Stimulated activated CD8-positive, alpha-beta memory T cell treated with anti-CD3 and anti-CD28 coated beads, Interleukin-2, amount 100 ng/mL, for 1 hour (primary cell): ENCODE data around the gene SMIM24.
"Not testable (repeated sequence)": the region's sequence is repeated elsewhere in the genome, so short reads cannot be mapped to it uniquely, and the experiment has no call there.

ENCODE experiments used
- DNase-seq, 2 donors: peaks; one replicate each; pipeline ENCODE4 v3.0.0-alpha.2; 2020; ENCODE audit warnings: low read depth in 2 of 2

SMIM24 gene

DNA sequence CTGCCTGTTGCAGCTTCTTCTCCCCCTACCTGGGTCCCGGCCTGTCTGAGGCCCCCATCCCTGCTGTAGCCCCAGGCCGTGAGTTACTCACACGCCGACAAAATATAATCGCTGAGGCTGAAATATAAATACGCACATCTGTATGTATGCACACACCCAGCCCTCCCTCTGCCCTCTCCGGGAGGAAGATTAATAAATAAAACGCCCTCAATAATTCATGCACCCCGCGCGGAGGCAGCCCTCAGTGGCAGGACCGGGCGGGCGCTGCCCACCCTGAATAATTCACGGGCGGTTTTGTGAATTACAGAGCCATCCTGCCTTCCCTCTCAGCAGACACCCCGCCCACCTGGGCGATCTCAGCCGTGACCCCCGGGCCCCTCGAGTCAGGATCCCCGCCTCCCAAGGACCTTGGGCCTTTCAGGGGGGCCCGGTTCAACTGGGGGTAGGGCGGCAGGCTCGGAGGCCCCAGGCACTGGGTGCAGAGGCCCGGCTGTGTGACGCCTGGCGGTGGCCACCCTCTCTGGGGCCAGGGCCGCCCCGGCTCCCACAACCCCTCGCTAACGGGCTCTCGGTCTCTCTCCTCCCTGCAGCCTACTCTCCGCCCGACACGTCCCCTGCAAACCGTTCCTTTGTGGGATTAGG lies 24.2 kb downstream of the SMIM24 start:
- DNase-seq, result no peak

DNA sequence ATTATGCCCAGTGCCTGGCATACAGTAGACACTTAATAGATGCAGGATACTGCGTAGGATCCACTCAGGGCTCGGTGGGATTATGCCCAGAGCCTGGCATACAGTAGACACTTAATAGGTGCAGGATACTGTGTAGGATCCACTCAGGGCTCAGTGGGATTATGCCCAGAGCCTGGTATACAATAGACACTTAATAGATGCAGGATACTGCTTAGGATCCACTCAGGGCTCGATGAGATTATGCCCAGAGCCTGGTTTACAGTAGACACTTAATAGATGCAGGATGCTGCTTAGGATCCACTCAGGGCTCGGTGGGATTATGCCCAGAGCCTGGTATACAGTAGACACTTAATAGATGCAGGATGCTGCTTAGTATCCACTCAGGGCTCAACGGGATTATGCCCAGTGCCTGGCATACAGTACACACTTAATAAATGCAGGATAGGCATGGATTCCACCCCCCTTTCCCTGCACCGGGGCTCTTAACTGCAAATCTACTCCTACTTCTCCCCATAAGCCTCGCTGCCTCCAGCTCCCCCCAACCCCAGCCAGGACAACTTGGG lies 24.9 kb downstream of the SMIM24 start:
- DNase-seq, result no peak

DNA sequence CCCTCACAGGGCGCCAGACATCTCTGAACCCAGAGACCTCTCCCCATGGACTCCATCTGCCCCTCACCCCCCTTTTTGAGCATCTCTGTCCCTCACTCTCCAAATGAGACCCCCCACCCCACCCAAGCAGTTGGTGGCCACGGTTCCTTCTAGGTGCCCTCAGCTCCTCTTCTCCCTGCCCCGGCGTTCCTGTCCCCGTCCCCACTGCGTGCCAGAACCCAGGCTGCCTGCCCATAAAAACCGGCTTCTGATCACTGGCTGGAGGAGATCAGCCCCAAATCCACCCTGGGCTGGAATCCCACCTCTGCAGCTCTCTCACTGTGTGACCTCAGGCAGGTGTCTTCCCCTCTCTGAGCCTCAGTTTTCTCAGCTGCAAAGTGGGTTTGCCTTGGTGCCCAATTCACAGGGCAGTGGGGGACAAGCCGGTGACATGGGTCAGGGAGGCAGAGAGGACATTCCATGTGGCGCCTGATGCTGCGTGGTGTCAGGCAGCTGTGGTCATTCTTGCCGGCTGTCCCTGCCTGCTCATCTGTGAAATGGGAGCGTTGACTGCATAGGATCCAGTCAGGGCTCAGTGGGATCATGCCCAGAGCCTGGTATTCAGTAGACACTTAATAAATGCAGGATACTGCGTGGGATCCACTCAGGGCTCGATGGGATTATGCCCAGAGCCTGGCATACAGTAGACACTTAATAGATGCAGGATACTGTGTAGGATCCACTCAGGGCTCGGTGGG lies 25.5 kb downstream of the SMIM24 start:
- no peak for DNase-seq

DNA sequence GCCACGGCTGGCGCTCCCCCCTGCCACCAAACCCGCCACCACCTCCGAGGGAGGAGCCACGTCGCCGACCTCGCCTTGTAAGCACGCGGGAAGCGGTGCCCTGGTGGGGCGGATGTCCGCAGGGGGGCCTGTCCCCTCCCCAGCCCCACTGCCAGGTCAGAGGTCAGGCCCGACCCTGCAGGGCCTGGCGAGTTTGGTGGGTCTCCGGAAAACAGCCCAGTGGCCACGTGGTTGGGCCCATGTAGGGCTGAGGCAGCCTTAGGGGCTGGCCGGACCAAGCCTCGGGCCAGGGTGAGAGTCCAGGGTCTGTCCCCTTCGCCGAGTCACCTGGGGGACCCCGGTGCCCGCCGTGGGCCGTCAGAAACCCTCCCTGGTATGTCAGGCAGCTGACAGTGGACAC lies 26.5 kb downstream of the SMIM24 start:
- no peak for DNase-seq

DNA sequence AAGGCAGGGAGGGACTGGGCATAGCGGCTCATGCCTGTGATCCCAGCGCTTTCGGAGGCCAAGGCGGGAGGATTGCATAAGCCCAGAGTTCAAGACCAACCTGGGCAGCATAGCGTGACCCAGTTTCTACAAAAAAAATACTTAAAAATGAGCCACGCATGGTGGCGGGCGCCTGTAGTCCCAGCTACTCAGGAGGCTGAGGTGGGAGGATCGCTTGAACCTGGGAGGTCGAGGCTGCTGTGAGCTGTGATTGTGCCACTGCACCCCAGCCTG lies 27.4 kb downstream of the SMIM24 start:
- not testable (repeated sequence) for DNase-seq

DNA sequence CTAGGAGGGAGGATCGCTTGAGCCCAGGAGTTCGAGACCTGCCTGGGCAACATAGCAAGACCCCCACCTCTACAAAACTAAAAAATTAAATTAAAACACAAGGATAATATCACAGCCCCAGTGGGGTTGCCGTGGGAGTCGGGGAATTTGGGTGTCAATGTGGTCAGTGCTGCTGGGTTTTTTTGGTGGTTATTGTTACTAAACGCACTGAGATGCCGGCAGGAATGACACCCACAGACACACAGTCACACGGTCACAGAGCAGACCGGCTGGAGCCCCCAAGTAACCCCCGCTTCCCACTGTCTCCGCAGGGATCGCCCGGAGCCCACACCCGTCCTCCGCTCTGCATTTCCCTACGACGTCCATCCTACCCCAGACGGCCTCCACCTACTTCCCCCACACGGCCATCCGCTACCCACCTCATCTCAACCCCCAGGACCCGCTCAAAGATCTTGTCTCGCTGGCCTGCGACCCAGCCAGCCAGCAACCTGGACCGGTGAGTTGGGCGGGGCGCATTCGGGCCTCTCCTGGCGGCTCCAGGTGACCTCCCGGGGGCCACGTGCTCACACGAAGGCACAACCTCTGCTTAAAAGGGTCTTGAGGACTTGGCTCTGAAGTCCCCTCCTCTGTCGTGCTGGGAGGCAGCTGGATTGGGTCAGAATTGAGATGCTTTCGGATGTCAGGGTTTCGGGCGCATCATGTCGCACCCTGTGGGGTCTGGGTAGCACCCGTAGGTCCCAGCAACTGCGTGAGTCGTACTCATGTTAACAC lies 28.0 kb downstream of the SMIM24 start:
- DNase-seq, result no peak

DNA sequence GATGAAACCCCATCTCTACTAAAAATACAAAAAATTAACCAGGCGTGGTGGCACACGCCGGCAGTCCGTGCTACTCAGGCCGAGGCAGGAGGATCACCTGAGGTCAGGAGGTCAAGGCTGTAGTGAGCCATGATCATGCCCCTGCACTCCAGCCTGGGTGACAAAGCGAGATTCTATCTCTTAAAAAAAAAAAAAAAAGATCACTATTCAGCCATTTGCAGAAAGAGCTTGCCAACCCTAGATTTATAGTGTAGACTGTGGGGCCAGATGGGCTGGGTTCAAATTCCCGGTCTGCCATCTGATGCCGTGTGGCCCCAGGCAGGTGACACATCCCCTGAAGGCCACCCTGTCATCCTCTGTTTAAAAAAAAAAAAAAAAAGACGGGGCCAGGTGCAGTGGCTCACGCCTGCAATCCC lies 28.9 kb downstream of the SMIM24 start:
- DNase-seq, result no peak

DNA sequence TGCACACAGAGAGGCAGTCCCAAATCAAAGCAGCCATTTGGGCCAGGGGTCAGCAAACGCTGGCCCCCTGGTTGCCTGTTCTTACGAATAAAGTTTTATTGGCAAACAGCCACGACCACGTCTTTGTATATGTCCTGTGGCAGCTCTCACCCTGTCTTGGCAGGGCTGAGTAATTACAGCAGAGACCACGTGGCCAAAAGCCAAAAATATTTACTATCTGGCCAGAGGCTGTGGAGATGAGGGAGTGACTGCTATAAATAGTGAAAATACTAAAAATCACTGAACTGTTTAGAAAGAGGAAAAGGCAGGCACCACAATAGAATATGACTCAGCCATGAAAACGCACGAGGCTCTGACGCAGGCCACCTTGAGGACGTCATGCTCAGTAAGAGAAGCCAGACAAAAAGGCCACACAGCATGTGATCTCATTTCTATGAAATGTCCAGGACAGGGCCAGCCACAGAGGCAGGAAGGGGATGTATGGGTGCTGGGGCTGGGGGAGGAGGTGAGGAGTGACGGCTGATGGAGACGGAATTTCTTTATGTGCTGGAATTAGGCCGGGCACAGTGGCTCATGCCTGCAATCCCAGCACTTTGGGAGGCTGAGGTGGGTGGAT lies 29.4 kb downstream of the SMIM24 start:
- DNase-seq, result no peak

DNA sequence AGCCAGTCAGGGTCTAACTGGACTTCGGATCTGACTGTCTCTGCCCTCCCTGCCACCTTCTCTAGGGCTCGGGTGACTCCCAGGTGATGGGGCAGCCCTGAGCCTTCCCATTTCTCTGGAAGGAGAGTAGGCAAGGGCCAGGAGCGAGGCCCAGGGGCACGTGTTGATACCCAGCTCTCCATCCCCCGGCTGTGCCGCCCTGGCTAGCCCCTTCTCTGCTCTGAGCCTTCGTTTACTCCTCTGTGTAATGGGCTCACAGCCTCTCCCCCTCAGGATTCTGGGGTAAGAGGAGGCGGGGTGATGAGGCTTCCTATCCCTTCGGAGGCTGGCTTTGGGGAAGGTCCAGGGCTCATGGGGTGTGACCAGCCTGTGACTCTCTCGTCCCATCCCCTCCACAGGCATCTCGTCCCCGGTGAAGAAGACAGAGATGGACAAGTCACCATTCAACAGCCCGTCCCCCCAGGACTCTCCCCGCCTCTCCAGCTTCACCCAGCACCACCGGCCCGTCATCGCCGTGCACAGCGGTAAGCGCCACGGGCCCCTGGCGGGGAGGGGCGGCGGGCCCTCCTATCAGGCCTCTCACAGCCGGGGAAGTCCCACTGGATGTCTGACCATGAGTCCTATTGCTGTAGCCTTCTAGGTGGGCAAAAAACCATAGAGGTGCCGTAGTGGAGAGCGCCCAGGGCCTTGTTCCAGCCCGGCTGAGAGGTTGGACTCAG lies 31.6 kb downstream of the SMIM24 start:
- DNase-seq, result no peak

DNA sequence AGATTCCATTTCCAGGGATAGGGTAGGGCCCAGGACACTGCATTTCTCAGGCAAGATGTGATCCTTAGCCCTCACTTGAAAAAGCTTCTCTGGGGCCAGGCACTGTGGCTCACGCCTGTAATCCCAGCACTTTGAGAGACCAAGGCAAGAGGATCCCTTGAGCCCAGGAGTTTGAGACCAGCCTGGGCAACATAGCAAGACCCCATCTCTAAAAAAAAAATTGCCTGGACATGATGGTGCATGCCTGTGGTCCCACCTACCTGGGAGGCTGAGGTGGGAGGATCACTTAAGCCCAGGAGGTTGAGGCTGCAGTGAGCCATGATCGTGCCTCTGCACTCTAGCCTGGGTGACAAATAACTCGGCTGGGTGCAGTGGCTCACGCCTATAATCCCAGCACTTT lies 33.7 kb downstream of the SMIM24 start:
- not testable (repeated sequence) for DNase-seq

DNA sequence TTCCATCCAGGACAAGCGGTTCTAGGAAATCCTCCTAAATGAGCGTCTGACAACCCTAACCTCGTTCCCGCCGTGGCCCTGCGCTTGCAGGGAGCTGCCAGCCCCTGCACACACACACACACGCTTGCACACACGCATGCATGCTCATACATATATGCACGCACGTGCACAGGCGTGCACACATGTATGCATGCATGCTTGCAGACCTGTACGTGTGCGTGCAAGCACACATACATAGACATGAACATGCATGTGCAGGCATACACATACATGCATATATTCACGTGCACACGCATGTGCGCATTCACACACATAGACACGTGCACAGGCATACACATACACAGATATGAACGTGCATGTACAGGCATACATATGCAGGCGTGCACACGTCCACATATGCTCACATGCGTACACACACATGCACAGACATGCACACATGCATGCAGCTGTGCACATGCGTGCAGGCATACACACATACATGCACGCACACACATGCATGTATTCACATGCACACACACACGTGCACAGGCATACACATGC lies 35.6 kb downstream of the SMIM24 start:
- no peak for DNase-seq

DNA sequence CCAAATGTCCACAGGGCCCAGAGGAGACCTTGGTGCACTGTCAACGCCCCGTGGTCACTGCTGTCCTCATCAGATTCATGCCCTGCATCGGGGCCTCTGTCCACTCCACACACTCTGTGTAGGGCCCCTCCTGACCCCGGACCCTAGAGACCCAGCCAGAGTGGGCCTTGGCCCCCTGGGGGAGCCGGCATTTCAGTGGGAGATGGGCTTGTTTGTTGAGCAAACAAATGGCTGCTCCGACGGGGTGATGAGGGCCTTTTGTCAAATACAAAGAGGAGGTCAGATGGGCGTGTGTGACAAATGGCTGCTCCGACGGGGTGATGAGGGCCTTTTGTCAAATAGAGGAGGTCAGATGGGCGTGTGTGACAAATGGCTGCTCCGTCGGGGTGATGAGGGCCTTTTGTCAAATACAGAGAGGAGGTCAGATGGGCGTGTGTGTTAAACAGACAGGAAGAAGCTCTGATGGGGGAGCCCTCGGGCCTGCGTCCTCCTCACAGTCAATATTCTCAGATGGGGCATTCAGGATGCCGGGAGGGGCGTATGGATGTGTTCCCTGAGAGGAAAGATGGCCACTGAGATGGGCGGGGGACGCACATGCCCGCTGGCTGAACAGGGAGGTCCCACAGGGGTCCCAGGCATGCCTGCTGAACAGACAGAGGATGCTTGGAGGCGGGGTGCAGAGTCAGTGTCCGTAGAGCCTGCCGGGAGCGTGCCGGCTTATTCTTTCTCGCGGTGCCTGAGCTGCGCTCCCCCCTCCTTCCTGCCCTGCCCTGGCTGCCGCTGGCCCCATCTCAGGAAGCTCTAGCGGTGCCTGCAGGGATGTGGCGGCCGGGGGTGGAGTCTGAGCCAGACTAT lies 36.3 kb downstream of the SMIM24 start:
- no peak for DNase-seq

DNA sequence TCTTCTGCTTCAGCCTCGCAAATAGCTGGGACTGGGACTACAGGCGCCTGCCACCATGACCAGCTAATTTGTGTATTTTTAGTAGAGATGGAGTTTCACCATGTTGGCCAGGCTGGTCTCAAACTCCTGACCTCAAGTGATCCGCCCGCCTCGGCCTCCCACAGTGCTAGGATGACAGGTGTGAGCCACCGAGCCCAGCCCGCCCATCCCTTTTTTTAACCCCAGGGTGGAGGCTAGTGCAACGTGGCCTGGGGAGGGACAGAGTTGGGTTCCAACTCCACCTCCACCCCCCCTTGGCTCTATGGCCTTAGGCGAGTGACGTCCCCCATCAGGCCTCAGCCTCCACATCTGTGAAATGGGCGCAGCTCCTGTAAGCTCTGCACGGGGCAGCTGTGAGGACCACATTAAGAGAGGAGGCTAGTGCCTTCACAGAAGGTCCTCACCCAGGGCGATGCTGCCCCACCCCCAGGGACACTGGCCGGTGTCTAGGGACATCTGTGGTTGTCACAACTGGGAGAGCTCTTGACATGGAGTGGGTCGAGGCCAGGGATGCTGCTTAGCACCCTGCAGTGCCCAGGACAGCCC lies 37.7 kb downstream of the SMIM24 start:
- no peak for DNase-seq

DNA sequence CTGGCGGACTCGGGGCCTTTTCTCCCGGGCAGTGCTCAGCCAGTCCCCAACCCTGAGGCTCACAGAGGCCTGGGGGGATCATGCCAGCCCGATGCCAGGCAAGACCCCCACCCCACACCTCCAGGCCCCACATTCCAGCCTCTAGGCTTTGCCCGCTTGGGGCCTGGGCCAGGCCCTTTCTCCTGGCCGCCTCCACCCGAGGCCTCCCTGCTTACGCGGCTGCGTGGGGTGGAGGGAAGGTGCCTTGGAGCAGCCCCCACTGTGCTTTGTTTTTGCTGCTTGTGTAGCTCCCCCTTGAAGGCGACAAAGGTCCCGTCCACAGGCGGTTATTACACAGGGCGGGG lies 38.4 kb downstream of the SMIM24 start:
- no peak for DNase-seq

DNA sequence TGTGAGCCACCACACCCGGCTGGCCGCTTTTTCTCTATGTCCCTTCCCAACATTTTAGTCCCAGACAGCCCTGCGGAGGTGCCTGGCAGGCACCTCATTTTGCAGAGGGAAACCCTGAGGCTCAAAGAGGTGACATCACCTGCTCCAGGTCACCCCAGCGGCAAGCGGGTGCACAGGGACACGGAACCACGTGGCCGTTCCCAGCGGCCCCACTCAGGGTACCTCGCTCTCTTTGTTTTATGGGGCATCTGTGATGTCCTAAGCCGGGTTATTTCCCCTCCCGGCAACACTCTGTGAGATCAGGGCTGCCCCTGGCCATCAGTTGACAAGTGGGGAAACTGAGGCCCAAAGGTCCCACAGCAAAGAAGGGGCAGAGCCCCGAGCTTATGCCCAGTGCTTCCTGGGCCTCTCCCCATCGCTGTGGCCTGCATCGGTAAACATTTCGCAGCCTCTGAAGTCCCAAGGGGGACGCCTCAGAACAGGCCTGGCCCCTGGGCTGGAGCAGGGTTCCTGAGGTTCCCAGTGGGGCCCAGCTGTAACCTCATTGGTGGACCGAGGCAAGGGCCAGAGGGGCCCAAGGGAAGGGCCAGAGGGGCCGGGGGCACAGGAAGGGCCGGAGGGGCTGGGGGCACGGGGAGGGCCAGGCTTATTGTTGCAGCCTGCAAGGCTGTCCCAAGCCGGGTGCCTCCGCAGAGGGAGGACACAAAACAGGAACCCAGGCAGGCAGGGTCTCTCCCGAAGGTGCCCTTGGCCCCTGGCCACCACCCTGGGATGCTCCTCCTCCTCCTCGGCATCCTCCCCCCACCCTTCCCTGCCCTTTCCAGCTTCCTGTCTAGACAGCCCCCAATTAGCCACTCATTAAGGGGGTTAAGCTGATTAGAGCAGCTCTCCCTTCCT lies 39.0 kb downstream of the SMIM24 start:
- DNase-seq, result no peak

DNA sequence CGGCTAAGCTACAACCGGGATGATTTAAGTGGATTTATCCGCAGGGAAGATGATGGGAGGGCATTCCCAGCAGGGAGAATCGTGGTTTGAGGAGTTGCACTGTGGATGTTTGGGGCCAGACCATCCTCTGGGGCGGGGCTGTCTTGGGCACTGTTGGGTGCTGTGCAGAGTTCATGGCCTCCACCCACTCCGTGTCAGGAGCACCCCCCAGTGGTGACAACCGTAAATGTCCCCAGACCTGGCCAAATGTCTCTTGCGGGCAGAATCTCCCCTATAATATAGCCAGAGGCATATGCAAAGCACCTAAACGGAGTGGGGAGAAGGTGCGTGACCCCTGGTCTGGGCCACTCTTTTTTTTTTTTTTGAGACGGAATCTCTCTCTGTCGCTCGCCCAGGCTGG lies 40.2 kb downstream of the SMIM24 start:
- peak; percentile 29 to 31 for DNase-seq

DNA sequence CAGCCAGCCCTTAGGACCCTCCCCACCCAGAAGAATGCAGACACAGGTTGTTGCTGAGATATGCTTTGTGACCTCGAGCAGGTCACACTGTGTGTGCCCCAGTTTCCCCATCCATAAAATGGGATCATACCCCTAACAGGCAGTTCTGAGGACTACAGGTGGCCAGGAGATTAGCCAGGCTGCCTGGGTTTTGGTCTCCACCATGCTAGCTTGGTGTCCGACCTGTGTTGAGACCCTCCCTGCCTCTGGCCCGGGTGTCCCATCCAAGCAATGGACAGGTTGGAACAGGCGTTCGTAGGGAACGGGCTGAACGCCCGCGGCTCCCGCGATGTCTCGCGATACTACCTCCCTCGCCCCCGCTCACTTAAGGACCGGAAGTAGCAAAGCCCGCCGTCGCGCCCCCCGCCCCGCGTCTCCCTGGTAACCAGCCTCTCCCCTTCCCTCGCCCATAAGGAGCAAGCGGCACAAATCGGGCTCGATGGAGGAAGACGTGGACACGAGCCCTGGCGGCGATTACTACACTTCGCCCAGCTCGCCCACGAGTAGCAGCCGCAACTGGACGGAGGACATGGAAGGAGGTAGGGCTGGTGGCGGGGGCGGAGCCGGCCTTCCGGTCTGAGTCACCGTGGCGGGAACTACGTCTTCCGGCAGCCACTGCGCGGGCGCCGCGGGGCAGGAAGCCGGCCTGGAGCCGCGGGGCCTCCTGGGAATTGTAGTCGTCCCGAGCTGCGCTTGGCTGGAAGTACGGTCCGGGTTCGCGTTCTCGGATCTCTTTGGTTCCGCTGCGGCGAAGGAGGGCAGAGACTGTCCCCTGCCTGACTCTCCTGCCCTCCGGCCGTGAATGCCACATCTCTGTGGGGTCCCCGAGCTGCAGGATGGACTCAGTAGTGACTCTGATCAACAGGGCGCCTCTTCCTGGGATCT lies 45.4 kb downstream of the SMIM24 start:
- DNase-seq, result peak; percentile 89 to 90
